IPS DF 6.9 (cell line): ENCODE measurements around the gene DAP3.
"Not testable (repeated sequence)": the region's sequence is repeated elsewhere in the genome, so short reads cannot be mapped to it uniquely, and the experiment has no call there.

Experiments
- DNase-seq: peaks from one replicate; pipeline ENCODE4 v3.0.0-alpha.2; 2013; ENCODE audit warnings: low read depth, low spot score
- H3K27ac ChIP-seq: one replicate; pipeline ENCODE4 v1.5.1; 2013; ENCODE audit warnings: low read length, control low read depth
- H3K27me3 ChIP-seq: 2 replicates; pipeline ENCODE4 v1.6.1; 2013; ENCODE audit warnings: mild to moderate bottlenecking, low read length; ENCODE audit not compliant: control insufficient read depth, insufficient read depth
- H3K36me3 ChIP-seq: 2 replicates; pipeline ENCODE4 v1.6.1; 2013; ENCODE audit warnings: low read length; ENCODE audit not compliant: control insufficient read depth, insufficient read depth
- H3K4me1 ChIP-seq: 2 replicates; pipeline ENCODE4 v1.6.1; 2013; ENCODE audit warnings: low read length; ENCODE audit not compliant: control insufficient read depth, insufficient read depth
- H3K4me3 ChIP-seq: 2 replicates; pipeline ENCODE4 v1.5.1; 2013; ENCODE audit warnings: mild to moderate bottlenecking, low read length
- H3K9me3 ChIP-seq: 2 replicates; pipeline ENCODE4 v1.6.1; 2013; ENCODE audit warnings: low read length, inconsistent platforms; ENCODE audit not compliant: control insufficient read depth, insufficient read depth
- WGBS: extraction: QIAGEN DNeasy Blood & Tissue Kit; methylation state at CpG from one replicate; pipeline ENCODE4 v1.1.7; 2013; ENCODE audit warnings: mixed read lengths, missing lambda C conversion rate; ENCODE audit not compliant: insufficient read length, insufficient coverage; 5-methylcytosine and 5-hydroxymethylcytosine counted together

DAP3 gene

GRCh38 chr1:155745284-155746228, 56.7 kb downstream of the DAP3 start:
- WGBS: no CpG with 5 or more reads among the region's 77 CpGs
- not testable (repeated sequence) for H3K4me1 ChIP-seq, H3K36me3 ChIP-seq, H3K9me3 ChIP-seq, H3K27ac ChIP-seq, H3K27me3 ChIP-seq
- DNase-seq: peak; percentile 85
- H3K4me3 ChIP-seq: peak overlapping the region; percentile 65; the same call in 1 of the 2 replicates

- H3K27ac ChIP-seq, H3K27me3 ChIP-seq, H3K9me3 ChIP-seq, H3K4me1 ChIP-seq, H3K4me3 ChIP-seq, DNase-seq, H3K36me3 ChIP-seq: not testable (repeated sequence)
- no CpG with 5 or more reads among the region's 12 CpGs for WGBS
Observed at GRCh38 chr1:155747586-155747985, 58.7 kb downstream of the DAP3 start.

- DNase-seq, H3K9me3 ChIP-seq, H3K4me1 ChIP-seq, H3K4me3 ChIP-seq, H3K27ac ChIP-seq, H3K36me3 ChIP-seq, H3K27me3 ChIP-seq: not testable (repeated sequence)
- WGBS: no CpG with 5 or more reads among the region's 5 CpGs
Observed at GRCh38 chr1:155748141-155748540, 59.2 kb downstream of the DAP3 start.

- H3K27ac ChIP-seq, H3K4me3 ChIP-seq, H3K27me3 ChIP-seq, DNase-seq, H3K4me1 ChIP-seq, H3K9me3 ChIP-seq: not testable (repeated sequence)
- no CpG with 5 or more reads among the region's 3 CpGs for WGBS
- H3K36me3 ChIP-seq: peaks cover 21% of the 10 kb centered on the region; the same call in 1 of the 2 replicates
Observed at GRCh38 chr1:155759017-155759416, 70.1 kb downstream of the DAP3 start.

GRCh38 chr1:155759966-155760630, 71.2 kb downstream of the DAP3 start:
- Histone ChIP-seq H3K9me3 (no peaks in the 10 kb centered on the region), H3K4me1 (no peaks in the 10 kb centered on the region), H3K36me3 (peaks cover 21% of the 10 kb centered on the region; the same call in 1 of the 2 replicates), H3K27ac (no peak overlapping the region), H3K4me3 (no peak overlapping the region), H3K27me3 (no peaks in the 10 kb centered on the region)
- WGBS: no CpG with 5 or more reads among the region's 4 CpGs
- DNase-seq: no peak

- no peak overlapping the region for H3K4me3 ChIP-seq
- no CpG with 5 or more reads among the region's 2 CpGs for WGBS
- no peaks in the 10 kb centered on the region for H3K4me1 ChIP-seq
- no peaks in the 10 kb centered on the region for H3K9me3 ChIP-seq
- no peaks in the 10 kb centered on the region for H3K27me3 ChIP-seq
- no peak overlapping the region for H3K27ac ChIP-seq
- peaks cover 21% of the 10 kb centered on the region; the same call in 1 of the 2 replicates for H3K36me3 ChIP-seq
- no peak for DNase-seq
Observed at GRCh38 chr1:155760751-155761475, 72.0 kb downstream of the DAP3 start.

GRCh38 chr1:155761736-155762405, 73.0 kb downstream of the DAP3 start:
- Histone ChIP-seq H3K36me3 (peaks cover 18% of the 10 kb centered on the region; the same call in 1 of the 2 replicates), H3K4me1 (no peaks in the 10 kb centered on the region), H3K4me3 (no peak overlapping the region), H3K9me3 (no peaks in the 10 kb centered on the region), H3K27ac (no peak overlapping the region), H3K27me3 (no peaks in the 10 kb centered on the region)
- no peak for DNase-seq
- WGBS: no CpG with 5 or more reads among the region's 11 CpGs

- H3K4me1 ChIP-seq, H3K4me3 ChIP-seq, H3K27me3 ChIP-seq, H3K9me3 ChIP-seq, DNase-seq, H3K27ac ChIP-seq: not testable (repeated sequence)
- H3K36me3 ChIP-seq: peaks cover 15% of the 10 kb centered on the region; the same call in 1 of the 2 replicates
- WGBS: no CpG with 5 or more reads among the region's 6 CpGs
Observed at GRCh38 chr1:155763090-155763815, 74.4 kb downstream of the DAP3 start.

GRCh38 chr1:155763989-155764388, 75.1 kb downstream of the DAP3 start:
- peaks cover 19% of the 10 kb centered on the region; the same call in 1 of the 2 replicates for H3K36me3 ChIP-seq
- DNase-seq, H3K27me3 ChIP-seq, H3K4me1 ChIP-seq, H3K9me3 ChIP-seq, H3K4me3 ChIP-seq, H3K27ac ChIP-seq: not testable (repeated sequence)
- WGBS: no CpG with 5 or more reads among the region's 7 CpGs
